ENCODE results near the gene ZSCAN22.

- TF ChIP-seq CTCF (IDR thresholded peaks at IDR 0.05): no peak
- TF ChIP-seq POLR2A (IDR thresholded peaks at IDR 0.05): no peak
Observed at GRCh38 chr19:58279042-58279924, 47.5 kb upstream of the ZSCAN22 start.

All from esophagus squamous epithelium (tissue), 4 donors.